Measurements from ENCODE around the gene RAPGEF1.

Gene RAPGEF1

GRCh38 chr9:131594906-131595665 lies 144.8 kb downstream of the RAPGEF1 start:
- TF ChIP-seq, protein P1, sequence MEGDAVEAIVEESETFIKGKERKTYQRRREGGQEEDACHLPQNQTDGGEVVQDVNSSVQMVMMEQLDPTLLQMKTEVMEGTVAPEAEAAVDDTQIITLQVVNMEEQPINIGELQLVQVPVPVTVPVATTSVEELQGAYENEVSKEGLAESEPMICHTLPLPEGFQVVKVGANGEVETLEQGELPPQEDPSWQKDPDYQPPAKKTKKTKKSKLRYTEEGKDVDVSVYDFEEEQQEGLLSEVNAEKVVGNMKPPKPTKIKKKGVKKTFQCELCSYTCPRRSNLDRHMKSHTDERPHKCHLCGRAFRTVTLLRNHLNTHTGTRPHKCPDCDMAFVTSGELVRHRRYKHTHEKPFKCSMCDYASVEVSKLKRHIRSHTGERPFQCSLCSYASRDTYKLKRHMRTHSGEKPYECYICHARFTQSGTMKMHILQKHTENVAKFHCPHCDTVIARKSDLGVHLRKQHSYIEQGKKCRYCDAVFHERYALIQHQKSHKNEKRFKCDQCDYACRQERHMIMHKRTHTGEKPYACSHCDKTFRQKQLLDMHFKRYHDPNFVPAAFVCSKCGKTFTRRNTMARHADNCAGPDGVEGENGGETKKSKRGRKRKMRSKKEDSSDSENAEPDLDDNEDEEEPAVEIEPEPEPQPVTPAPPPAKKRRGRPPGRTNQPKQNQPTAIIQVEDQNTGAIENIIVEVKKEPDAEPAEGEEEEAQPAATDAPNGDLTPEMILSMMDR (IDR thresholded peaks at IDR 0.05; ENCODE audit: insufficient read depth, low read length, missing control alignments): no peak
- CTCF ChIA-PET: interaction anchor here (0.6 to 12.9 kb wide), 5 partner anchors 9 to 144 kb away, joined by 3 to 556 read pairs (median 3); partner anchors contain the start of gene RAPGEF1
- POLR2A ChIA-PET: no interaction called here
- DNase-seq (ENCODE audit: low read depth, low spot score): no peak
- no peak overlapping the region for H3K4me3 ChIP-seq (ENCODE audit: low read depth, low read length)

GRCh38 chr9:131593936-131594665 lies 145.8 kb downstream of the RAPGEF1 start:
- ChIA-PET CTCF (interaction anchor here (0.6 to 12.9 kb wide), 9 partner anchors 8 to 145 kb away, joined by 3 to 556 read pairs (median 4); partner anchors contain the start of gene RAPGEF1), POLR2A (no interaction called here)
- no peak for DNase-seq (ENCODE audit: low read depth, low spot score)
- TF ChIP-seq, protein P1 (IDR thresholded peaks at IDR 0.05; ENCODE audit: insufficient read depth, low read length, missing control alignments): no peak
- H3K4me3 ChIP-seq (ENCODE audit: low read depth, low read length): no peak overlapping the region

- CTCF ChIA-PET: interaction anchor here (1.0 to 12.9 kb wide), 6 partner anchors 9 to 146 kb away, joined by 3 to 556 read pairs (median 18); partner anchors contain the start of gene RAPGEF1
- DNase-seq (ENCODE audit: low read depth, low spot score): no peak
- no peak overlapping the region for H3K4me3 ChIP-seq (ENCODE audit: low read depth, low read length)
- POLR2A ChIA-PET: no interaction called here
- TF ChIP-seq, protein P1 (IDR thresholded peaks at IDR 0.05; ENCODE audit: insufficient read depth, low read length, missing control alignments): no peak
Observed at GRCh38 chr9:131593091-131593820, 146.6 kb downstream of the RAPGEF1 start.

DNA sequence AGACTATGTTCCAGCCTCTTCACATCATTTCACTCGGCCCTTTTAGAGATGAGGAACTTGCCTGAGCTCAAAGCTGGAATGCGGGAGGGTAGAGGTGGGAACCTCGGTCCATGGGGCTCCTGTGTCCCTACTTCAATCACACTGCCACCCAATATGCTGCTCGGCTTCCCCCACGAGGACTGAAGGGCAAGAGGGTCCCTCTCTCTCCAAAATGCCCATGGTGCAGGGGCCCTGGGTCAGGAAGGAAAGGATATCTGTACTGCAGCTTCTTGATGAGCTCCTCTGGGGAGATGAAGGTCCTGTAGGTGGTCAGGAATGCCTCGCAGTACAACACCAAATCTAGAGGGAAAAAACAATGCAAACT lies 148.0 kb downstream of the RAPGEF1 start:
- ChIA-PET POLR2A (interaction anchor here (0.5 to 1.3 kb wide), 3 partner anchors 17 to 160 kb away, joined by 3 to 4 read pairs (median 3); partner anchors contain the start of gene POMT1), CTCF (interaction anchor here (0.6 to 12.9 kb wide), 34 partner anchors 11 to 615 kb away, joined by 3 to 556 read pairs (median 4); partner anchors contain the start of gene RAPGEF1)
- DNase-seq (ENCODE audit: low read depth, low spot score): no peak

GRCh38 chr9:131590907-131591844 lies 148.7 kb downstream of the RAPGEF1 start:
- ChIA-PET CTCF (interaction anchor here (0.6 to 12.9 kb wide), 35 partner anchors 11 to 616 kb away, joined by 3 to 556 read pairs (median 4); partner anchors contain the start of gene RAPGEF1), POLR2A (interaction anchor here (0.5 to 1.3 kb wide), 3 partner anchors 18 to 161 kb away, joined by 3 to 4 read pairs (median 3); partner anchors contain the start of gene POMT1)
- DNase-seq (ENCODE audit: low read depth, low spot score): peak; percentile 14
- TF ChIP-seq, protein P1 (IDR thresholded peaks at IDR 0.05; ENCODE audit: insufficient read depth, low read length, missing control alignments): peak; percentile 90
- no peak overlapping the region for H3K4me3 ChIP-seq (ENCODE audit: low read depth, low read length)

More for the DNA sequence above, 148.0 kb downstream of the RAPGEF1 start:
- H3K4me3 ChIP-seq (ENCODE audit: low read depth, low read length): no peak overlapping the region
- TF ChIP-seq, protein P1 (IDR thresholded peaks at IDR 0.05; ENCODE audit: insufficient read depth, low read length, missing control alignments): no peak
